Measurements from ENCODE around the gene FRMD4A. TPM values are rescaled to one million over a fixed set of nuclear protein-coding genes. Genes with fewer than 3 reads are reported as not detected.

The FRMD4A gene
- total and polyA plus RNA-seq, 3 donors from 2014 or later, result 15.0 to 20.8 (median 18.7) TPM

DNA sequence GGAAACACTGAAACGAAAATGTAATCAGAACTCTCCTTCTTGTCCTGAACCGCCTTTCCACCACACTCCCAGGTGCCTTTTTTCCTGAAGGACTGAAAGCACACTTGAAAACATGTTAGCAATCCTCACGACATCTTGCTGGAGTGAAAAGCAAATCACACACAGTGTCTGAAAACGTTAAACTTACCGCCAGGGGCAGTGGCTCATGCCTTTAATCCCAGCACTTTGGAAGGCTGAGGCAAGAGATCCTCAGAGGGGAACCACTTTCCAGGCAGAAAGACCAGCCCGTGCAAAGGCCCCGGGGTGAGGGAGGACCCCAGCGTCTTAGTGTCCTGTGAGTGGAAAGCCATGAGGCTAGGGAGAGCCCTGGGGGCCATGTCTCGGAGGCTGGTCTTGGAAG lies 533.6 kb downstream of the FRMD4A start:
- TF ChIP-seq, protein P1, sequence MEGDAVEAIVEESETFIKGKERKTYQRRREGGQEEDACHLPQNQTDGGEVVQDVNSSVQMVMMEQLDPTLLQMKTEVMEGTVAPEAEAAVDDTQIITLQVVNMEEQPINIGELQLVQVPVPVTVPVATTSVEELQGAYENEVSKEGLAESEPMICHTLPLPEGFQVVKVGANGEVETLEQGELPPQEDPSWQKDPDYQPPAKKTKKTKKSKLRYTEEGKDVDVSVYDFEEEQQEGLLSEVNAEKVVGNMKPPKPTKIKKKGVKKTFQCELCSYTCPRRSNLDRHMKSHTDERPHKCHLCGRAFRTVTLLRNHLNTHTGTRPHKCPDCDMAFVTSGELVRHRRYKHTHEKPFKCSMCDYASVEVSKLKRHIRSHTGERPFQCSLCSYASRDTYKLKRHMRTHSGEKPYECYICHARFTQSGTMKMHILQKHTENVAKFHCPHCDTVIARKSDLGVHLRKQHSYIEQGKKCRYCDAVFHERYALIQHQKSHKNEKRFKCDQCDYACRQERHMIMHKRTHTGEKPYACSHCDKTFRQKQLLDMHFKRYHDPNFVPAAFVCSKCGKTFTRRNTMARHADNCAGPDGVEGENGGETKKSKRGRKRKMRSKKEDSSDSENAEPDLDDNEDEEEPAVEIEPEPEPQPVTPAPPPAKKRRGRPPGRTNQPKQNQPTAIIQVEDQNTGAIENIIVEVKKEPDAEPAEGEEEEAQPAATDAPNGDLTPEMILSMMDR (IDR thresholded peaks at IDR 0.05), result no peak
- no peak for TF ChIP-seq POLR2A (IDR thresholded peaks at IDR 0.05)
- 90 to 96% methylated on average over 9 of the region's 9 CpGs for WGBS, 2 donors
- no peaks in the 10 kb centered on the region for H3K36me3 ChIP-seq (ENCODE audit: low read depth, missing control alignments)
- no peak overlapping the region for H3K27ac ChIP-seq
- no peaks in the 10 kb centered on the region for H3K4me1 ChIP-seq
- no peaks in the 10 kb centered on the region for H3K9me3 ChIP-seq
- DNase-seq, result no peak
- no peak overlapping the region for H3K4me3 ChIP-seq
- intact Hi-C loops (cut with DNase I; ENCODE audit: low total_unique reads), result no loop called here
- H3K27me3 ChIP-seq, result no peaks in the 10 kb centered on the region

DNA sequence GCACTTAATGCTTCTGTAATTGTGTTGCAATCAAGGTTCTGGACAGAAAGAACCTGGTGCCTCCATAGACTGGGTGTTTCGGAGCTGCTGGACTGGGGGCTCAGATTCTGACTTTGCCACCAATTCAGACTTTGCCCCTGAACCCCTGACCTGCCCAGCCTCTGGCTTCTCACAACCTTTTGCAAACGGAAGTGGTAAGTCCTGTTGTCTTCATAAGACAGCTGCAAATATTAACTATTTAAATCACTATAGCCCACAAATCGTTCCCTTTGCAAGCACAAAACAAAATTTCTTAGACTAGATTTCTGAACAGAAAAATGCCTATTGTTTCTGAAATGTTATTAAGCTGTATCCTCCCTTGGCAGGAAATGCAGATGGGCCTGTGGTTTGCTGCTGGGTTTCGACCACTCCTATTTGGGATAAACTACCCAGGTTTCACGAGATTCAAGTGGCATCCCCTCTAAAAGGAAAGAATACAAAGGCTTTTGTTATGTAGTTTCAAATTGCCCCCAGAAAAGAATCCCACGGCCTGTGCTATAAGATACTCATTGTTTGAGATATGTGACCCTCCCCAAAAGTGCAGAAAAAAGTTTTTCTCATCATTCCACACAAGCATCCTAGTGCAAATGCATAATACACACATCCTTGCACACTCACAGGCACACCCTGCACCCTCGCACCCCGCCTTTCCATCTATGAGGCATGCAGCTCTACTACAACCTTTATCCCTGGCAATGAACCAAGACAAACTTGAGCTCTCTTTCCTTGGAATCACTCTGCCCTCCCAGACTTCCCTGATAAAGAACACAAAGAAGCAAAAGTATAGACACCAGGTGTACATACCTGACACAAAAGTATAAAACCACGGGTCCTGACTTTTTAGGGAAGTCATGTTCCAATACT lies 534.8 kb downstream of the FRMD4A start:
- Histone ChIP-seq H3K4me3 (no peak overlapping the region), H3K9me3 (no peaks in the 10 kb centered on the region), H3K27me3 (no peaks in the 10 kb centered on the region), H3K27ac (no peak overlapping the region), H3K4me1 (peaks cover 3% of the 10 kb centered on the region), H3K36me3 (ENCODE audit: low read depth, missing control alignments) (no peaks in the 10 kb centered on the region)
- DNase-seq, result no peak
- intact Hi-C loops (cut with DNase I; ENCODE audit: low total_unique reads), result no loop called here
- WGBS, 2 donors, result 68 to 72% methylated on average over 9 of the region's 9 CpGs
- TF ChIP-seq, protein P1 (IDR thresholded peaks at IDR 0.05), result no peak
- no peak for TF ChIP-seq POLR2A (IDR thresholded peaks at IDR 0.05)

DNA sequence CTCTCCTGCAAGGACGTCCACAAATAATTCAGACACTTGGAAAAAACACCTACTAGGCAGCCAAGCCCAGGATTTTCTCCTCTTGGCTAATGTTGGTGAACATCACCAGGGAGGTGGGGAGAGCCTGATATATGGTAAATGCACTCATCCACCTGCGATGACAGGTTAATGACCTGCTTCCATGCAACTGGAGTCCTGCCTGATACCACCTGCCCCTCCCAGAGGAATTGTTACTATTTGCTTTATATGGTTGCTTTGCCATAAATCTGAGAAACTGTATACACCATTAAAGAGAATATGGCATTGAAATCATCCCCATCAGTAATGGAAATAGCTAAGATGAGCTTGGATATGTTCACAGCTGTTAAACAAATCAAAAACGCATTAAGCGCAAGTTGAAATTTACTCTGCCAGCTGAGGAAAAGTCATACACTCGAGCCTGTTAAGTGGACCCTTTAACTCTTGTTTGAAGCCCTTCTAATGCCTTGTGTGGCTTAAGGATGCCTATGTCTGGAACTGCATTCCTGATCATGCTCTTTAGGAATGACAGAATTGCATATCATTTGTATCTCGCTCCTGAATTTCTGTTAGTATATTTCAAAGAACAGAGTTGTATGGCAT lies 535.6 kb downstream of the FRMD4A start:
- intact Hi-C loops (cut with DNase I; ENCODE audit: low total_unique reads), result no loop called here
- Histone ChIP-seq H3K9me3 (no peaks in the 10 kb centered on the region), H3K36me3 (ENCODE audit: low read depth, missing control alignments) (no peaks in the 10 kb centered on the region), H3K4me1 (peaks cover 3% of the 10 kb centered on the region), H3K27ac (no peak overlapping the region), H3K4me3 (no peak overlapping the region), H3K27me3 (no peaks in the 10 kb centered on the region)
- DNase-seq, result no peak
- no peak for TF ChIP-seq POLR2A (IDR thresholded peaks at IDR 0.05)
- TF ChIP-seq, protein P1 (IDR thresholded peaks at IDR 0.05), result no peak
- 83 to 89% methylated on average over 6 of the region's 6 CpGs for WGBS, 2 donors

DNA sequence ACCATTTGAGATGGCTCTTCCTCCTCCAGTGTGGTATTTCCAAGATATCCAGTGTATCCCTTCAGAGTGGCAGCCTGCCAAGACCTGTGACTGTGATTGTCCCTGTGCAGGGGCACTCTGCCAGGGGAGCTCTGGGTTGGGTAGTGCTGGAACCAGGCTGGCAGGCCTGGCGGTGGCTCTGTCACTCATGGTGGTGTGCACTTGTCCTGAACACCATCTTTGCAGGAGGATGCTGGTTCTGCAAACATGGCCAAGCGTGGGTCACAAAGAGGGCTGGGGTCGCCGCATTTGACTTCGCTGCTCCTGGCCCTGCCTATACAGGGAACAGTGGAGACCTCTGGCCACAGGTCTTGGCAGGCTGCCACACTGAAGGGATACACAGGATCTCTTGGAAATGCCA lies 538.7 kb downstream of the FRMD4A start:
- Histone ChIP-seq H3K27me3 (no peaks in the 10 kb centered on the region), H3K36me3 (ENCODE audit: low read depth, missing control alignments) (no peaks in the 10 kb centered on the region), H3K9me3 (no peaks in the 10 kb centered on the region), H3K4me3 (no peak overlapping the region), H3K27ac (no peak overlapping the region), H3K4me1 (peaks cover 3% of the 10 kb centered on the region)
- intact Hi-C loops (cut with DNase I; ENCODE audit: low total_unique reads), result no loop called here
- WGBS, 2 donors, result 69 to 80% methylated on average over 2 to 5 of the region's 5 CpGs
- peak; percentile 75 for DNase-seq
- no peak for TF ChIP-seq POLR2A (IDR thresholded peaks at IDR 0.05)
- TF ChIP-seq, protein P1 (IDR thresholded peaks at IDR 0.05), result no peak

Data from testis (tissue), 3 donors.